Karpas-422 (cell line): ENCODE data around the gene PLS3. TPM values are rescaled to one million over a fixed set of nuclear protein-coding genes. Genes with fewer than 3 reads are reported as not detected.

Experiments used
- DNase-seq: peaks from one replicate; pipeline ENCODE4 v3.0.0-alpha.2; 2015
- H2AFZ ChIP-seq: fragments of 200-600 bp; sonication (generic); 2 replicates; pipeline ENCODE4 v1.6.1; 2014; ENCODE audit warnings: antibody characterized with exemption, low read length, mixed read lengths
- H3K27ac ChIP-seq: fragments of 200-600 bp; sonication (generic); 2 replicates; pipeline ENCODE4 v1.5.1; 2014; ENCODE audit warnings: mild to moderate bottlenecking, low read length, moderate library complexity
- H3K27me3 ChIP-seq: fragments of 200-600 bp; sonication (generic); 2 replicates; pipeline ENCODE4 v1.6.1; 2014; ENCODE audit warnings: low read length, mixed read lengths
- H3K36me3 ChIP-seq: fragments of 200-600 bp; sonication (generic); 2 replicates; pipeline ENCODE4 v1.6.1; 2014; ENCODE audit warnings: low read length, mixed read lengths; ENCODE audit not compliant: insufficient read depth
- H3K4me1 ChIP-seq: fragments of 200-600 bp; sonication (generic); 2 replicates; pipeline ENCODE4 v1.6.1; 2014; ENCODE audit warnings: mild to moderate bottlenecking, low read length, mixed read lengths
- H3K4me2 ChIP-seq: fragments of 200-600 bp; sonication (generic); 2 replicates; pipeline ENCODE4 v1.6.1; 2014; ENCODE audit warnings: low read length, low read depth, mild to moderate bottlenecking; ENCODE audit not compliant: poor library complexity, severe bottlenecking
- H3K4me3 ChIP-seq: fragments of 200-600 bp; sonication (generic); 2 replicates; pipeline ENCODE4 v1.5.1; 2014; ENCODE audit warnings: mild to moderate bottlenecking, antibody characterized with exemption, low read length, mixed read lengths
- H3K79me2 ChIP-seq: fragments of 200-600 bp; sonication (generic); 2 replicates; pipeline ENCODE4 v1.6.1; 2014; ENCODE audit warnings: mild to moderate bottlenecking, low read length, mixed read lengths
- H3K9ac ChIP-seq: fragments of 200-600 bp; sonication (generic); 2 replicates; pipeline ENCODE4 v1.6.0; 2014; ENCODE audit warnings: low read length
- H3K9me2 ChIP-seq: fragments of 200-600 bp; sonication (generic), shearing (Covaris generic); replicated peaks from 2 replicates; pipeline ENCODE4 v1.6.0; 2014; ENCODE audit warnings: mild to moderate bottlenecking, low read length, moderate library complexity; ENCODE audit not compliant: insufficient read depth
- H3K9me3 ChIP-seq: fragments of 300-700, 200-600 bp; sonication (generic); 2 replicates; pipeline ENCODE4 v1.6.1; 2014; ENCODE audit warnings: low read length, mixed read lengths
- H4K20me1 ChIP-seq: fragments of 200-600 bp; sonication (generic); 2 replicates; pipeline ENCODE4 v1.6.1; 2014; ENCODE audit warnings: mild to moderate bottlenecking, antibody characterized with exemption, low read length, low read depth; ENCODE audit not compliant: insufficient read depth
- total RNA-seq: library from RNA; depleted of rRNA; stranded (reverse); fragments of >200 nt; shearing (Covaris generic); gene quantifications from 2 replicates; pipeline ENCODE4 v1.2.3, GENCODE V29; 2014; ENCODE audit warnings: low replicate concordance

Gene PLS3
- total RNA-seq, 1 experiment from 2014 or later = not detected

GRCh38 chrX:115589419-115589818 lies 28.4 kb downstream of the PLS3 start:
- H3K36me3 ChIP-seq = no peaks in the 10 kb centered on the region
- H3K9me2 ChIP-seq = no peaks in the 10 kb centered on the region
- H3K27ac ChIP-seq = no peak overlapping the region
- H3K79me2 ChIP-seq = no peaks in the 10 kb centered on the region
- H3K9me3 ChIP-seq = no peaks in the 10 kb centered on the region
- no peak for DNase-seq
- H3K27me3 ChIP-seq = no peaks in the 10 kb centered on the region
- H4K20me1 ChIP-seq = no peaks in the 10 kb centered on the region
- no peaks in the 10 kb centered on the region for H3K4me1 ChIP-seq
- no peak overlapping the region for H3K9ac ChIP-seq
- no peak overlapping the region for H3K4me2 ChIP-seq
- no peak overlapping the region for H2AFZ ChIP-seq
- H3K4me3 ChIP-seq = no peak overlapping the region

DNA sequence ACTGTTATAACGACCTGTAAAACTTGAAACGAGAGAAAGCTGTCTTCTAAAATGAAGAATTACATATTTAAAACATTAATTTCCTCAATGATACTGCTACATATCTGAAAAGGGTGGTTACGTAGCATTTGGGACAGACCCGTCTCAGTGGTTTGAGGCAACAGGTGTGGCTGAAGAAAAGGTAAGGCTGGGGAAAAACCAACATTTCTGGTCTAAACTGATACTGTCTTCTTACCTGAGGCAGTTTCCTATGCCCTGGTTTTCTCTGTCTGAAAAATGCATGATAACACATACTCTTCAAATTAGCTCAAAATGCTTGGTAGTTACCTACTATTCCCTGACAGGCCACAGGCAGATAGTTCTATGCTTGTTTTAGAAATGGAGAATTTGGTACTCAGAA lies 30.4 kb downstream of the PLS3 start:
- Histone ChIP-seq H3K4me3 (no peak overlapping the region), H3K79me2 (no peaks in the 10 kb centered on the region), H3K9ac (no peak overlapping the region), H3K4me1 (no peaks in the 10 kb centered on the region), H3K36me3 (no peaks in the 10 kb centered on the region), H3K27ac (no peak overlapping the region), H3K27me3 (no peaks in the 10 kb centered on the region), H2AFZ (no peak overlapping the region), H3K4me2 (no peak overlapping the region), H3K9me2 (no peaks in the 10 kb centered on the region), H4K20me1 (no peaks in the 10 kb centered on the region), H3K9me3 (no peaks in the 10 kb centered on the region)
- no peak for DNase-seq

GRCh38 chrX:115591856-115592842 lies 31.2 kb downstream of the PLS3 start:
- Histone ChIP-seq H3K9ac (no peak overlapping the region), H3K27me3 (no peaks in the 10 kb centered on the region), H2AFZ (no peak overlapping the region), H3K4me3 (no peak overlapping the region), H3K4me1 (no peaks in the 10 kb centered on the region), H3K36me3 (no peaks in the 10 kb centered on the region), H3K9me3 (no peaks in the 10 kb centered on the region), H4K20me1 (no peaks in the 10 kb centered on the region), H3K27ac (no peak overlapping the region), H3K4me2 (no peak overlapping the region), H3K79me2 (no peaks in the 10 kb centered on the region), H3K9me2 (no peaks in the 10 kb centered on the region)
- DNase-seq = no peak

DNA sequence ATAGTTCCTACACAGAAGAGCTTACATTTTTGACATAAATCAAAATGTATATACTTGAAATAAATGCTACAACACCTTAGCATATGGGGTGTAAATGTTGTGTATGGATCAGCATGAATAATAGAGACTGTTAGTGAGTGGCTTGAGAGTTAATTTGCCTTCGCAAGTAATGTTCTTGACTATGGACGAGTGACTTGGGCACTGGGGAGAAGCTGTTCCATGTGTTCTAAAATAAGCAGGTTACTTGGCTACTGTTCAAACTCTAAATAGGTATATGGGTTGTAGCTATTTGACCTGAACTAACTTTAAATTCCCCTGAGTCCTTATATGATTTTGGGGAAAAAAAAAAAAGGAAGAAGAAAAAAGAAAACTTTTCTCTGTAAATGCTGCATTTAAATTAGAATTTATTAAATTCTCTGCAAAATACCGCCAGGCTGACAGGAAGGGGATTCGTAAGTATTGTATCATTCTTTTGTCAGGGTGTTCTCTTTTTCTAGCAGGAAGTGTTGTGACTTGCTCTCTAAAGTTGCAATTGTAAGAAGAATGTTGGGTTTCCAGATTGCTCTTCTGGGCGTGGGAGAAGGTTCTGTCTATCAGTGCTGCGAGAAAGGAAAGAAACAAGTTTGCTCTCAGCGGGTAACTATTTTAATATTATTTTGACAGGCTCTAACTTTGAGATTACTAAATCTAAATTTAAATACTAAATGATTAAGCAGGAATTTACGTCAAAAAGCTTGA lies 32.2 kb downstream of the PLS3 start:
- Histone ChIP-seq H4K20me1 (no peaks in the 10 kb centered on the region), H3K9me3 (no peaks in the 10 kb centered on the region), H3K4me3 (no peak overlapping the region), H3K27ac (no peak overlapping the region), H3K27me3 (no peaks in the 10 kb centered on the region), H3K36me3 (no peaks in the 10 kb centered on the region), H3K79me2 (no peaks in the 10 kb centered on the region), H3K9ac (no peak overlapping the region), H3K4me1 (no peaks in the 10 kb centered on the region), H3K4me2 (no peak overlapping the region), H2AFZ (no peak overlapping the region), H3K9me2 (no peaks in the 10 kb centered on the region)
- no peak for DNase-seq

DNA sequence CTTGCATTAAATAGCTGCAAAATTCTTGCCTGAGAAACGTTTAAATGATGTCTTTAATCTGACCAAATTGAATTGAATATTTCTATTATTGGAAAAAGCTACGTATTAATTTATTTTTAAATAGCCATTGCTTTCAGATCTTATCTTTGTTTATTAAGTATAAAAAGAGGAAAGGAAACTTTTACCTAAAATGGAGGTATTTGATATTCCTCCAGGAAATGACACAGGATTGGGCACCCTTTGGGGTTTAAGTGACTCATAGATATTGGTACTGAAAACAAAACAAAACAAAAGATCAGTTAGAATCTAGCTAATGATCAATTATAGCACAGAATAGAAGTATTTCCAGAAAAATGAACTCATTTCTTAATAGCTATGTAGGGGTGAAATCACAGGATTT lies 34.1 kb downstream of the PLS3 start:
- H3K27me3 ChIP-seq = no peaks in the 10 kb centered on the region
- no peak overlapping the region for H3K4me3 ChIP-seq
- no peak overlapping the region for H3K27ac ChIP-seq
- H3K9me2 ChIP-seq = no peaks in the 10 kb centered on the region
- no peaks in the 10 kb centered on the region for H3K4me1 ChIP-seq
- no peak overlapping the region for H3K4me2 ChIP-seq
- no peak for DNase-seq
- no peaks in the 10 kb centered on the region for H3K9me3 ChIP-seq
- H3K79me2 ChIP-seq = no peaks in the 10 kb centered on the region
- no peak overlapping the region for H3K9ac ChIP-seq
- H4K20me1 ChIP-seq = no peaks in the 10 kb centered on the region
- no peak overlapping the region for H2AFZ ChIP-seq
- H3K36me3 ChIP-seq = no peaks in the 10 kb centered on the region

GRCh38 chrX:115598556-115598955 lies 37.6 kb downstream of the PLS3 start:
- no peaks in the 10 kb centered on the region for H3K36me3 ChIP-seq
- no peaks in the 10 kb centered on the region for H3K79me2 ChIP-seq
- H3K27ac ChIP-seq = no peak overlapping the region
- H3K4me2 ChIP-seq = no peak overlapping the region
- H3K9me2 ChIP-seq = no peaks in the 10 kb centered on the region
- no peak overlapping the region for H3K4me3 ChIP-seq
- H2AFZ ChIP-seq = no peak overlapping the region
- H3K9ac ChIP-seq = no peak overlapping the region
- no peaks in the 10 kb centered on the region for H3K27me3 ChIP-seq
- H3K4me1 ChIP-seq = no peaks in the 10 kb centered on the region
- H4K20me1 ChIP-seq = no peaks in the 10 kb centered on the region
- H3K9me3 ChIP-seq = no peaks in the 10 kb centered on the region
- no peak for DNase-seq

DNA sequence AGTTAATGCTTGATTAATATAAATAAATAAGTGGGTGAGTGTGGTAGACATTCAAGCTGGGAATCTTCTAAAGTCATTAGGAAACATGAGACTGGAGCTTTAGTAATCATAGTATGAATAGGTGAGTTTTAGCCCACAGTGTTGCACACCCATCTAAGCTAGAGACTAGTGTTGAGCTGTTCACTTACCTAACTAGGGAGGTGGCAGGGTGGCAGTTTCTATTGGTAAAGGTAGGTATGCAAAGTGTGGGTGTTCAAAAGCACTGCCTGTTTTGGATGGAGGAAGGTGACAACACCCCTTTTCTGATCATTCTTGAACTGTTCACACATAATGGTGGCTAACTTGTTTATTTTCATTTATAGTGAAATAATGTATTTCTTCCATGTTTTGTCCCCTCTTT lies 41.3 kb downstream of the PLS3 start:
- H3K9me2 ChIP-seq = no peaks in the 10 kb centered on the region
- no peaks in the 10 kb centered on the region for H3K36me3 ChIP-seq
- H3K27ac ChIP-seq = no peak overlapping the region
- H3K9me3 ChIP-seq = no peaks in the 10 kb centered on the region
- no peak overlapping the region for H3K9ac ChIP-seq
- no peaks in the 10 kb centered on the region for H3K4me1 ChIP-seq
- H4K20me1 ChIP-seq = no peaks in the 10 kb centered on the region
- H3K27me3 ChIP-seq = no peaks in the 10 kb centered on the region
- DNase-seq = no peak
- H3K4me3 ChIP-seq = no peak overlapping the region
- H3K4me2 ChIP-seq = no peak overlapping the region
- no peaks in the 10 kb centered on the region for H3K79me2 ChIP-seq
- no peak overlapping the region for H2AFZ ChIP-seq

DNA sequence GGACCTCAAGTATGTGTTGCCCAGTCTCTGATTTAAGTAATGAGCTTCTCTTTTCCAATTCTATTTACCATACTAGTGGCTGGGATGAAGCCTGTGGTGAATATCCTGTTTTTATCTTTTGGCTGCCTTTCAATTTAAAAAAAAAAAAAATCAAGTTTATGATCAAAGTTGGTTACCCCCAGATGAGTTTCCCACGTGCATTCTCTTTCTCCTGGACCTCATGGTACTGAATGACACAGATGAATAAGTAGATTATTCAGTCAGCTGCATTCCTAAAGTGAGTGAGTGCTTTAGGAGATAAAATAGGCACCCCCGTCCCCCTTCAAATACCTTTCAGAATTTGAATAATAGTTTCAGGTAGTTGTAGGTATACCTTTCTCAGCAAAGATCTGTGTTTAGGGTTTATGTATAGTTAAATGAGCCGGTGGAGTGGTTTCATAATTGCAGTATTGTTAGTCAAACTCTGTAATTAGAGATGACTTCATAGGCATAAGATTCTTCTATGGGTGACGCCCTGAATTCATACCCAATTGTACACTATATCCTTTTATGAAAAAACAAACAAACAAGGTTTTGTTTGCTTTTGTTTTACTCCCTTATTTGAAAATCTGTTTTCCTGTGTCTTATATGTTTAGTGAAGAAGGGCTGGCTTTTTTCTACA lies 41.9 kb downstream of the PLS3 start:
- Histone ChIP-seq H3K4me2 (no peak overlapping the region), H3K4me1 (no peaks in the 10 kb centered on the region), H3K27ac (no peak overlapping the region), H4K20me1 (no peaks in the 10 kb centered on the region), H3K9me3 (no peaks in the 10 kb centered on the region), H3K79me2 (no peaks in the 10 kb centered on the region), H3K9me2 (no peaks in the 10 kb centered on the region), H3K4me3 (no peak overlapping the region), H3K27me3 (no peaks in the 10 kb centered on the region), H2AFZ (no peak overlapping the region), H3K9ac (no peak overlapping the region), H3K36me3 (no peaks in the 10 kb centered on the region)
- DNase-seq = no peak
